H1 (cell line): ENCODE measurements around the gene GPR139. TPM values are rescaled to one million over a fixed set of nuclear protein-coding genes. Genes with fewer than 3 reads are reported as not detected.
A peak's percentile ranks its signal among the peaks of the same experiment; 100 is the strongest.

ENCODE experiments used
- EZH2 ChIP-seq: fragments of 200-600 bp; sonication (generic); IDR thresholded peaks from 2 replicates; pipeline ENCODE4 v1.7.1; 2012; ENCODE audit warnings: low read depth, mild to moderate bottlenecking, moderate library complexity, low read length, inconsistent platforms; ENCODE audit not compliant: severe bottlenecking
- GABPA ChIP-seq: IDR thresholded peaks from 2 replicates; pipeline ENCODE4 v1.6.1; 2011; ENCODE audit warnings: mild to moderate bottlenecking, low read length, moderate library complexity, borderline replicate concordance; ENCODE audit not compliant: insufficient read depth
- HDAC2 ChIP-seq, 2 experiments: fragments of 300-600 bp in 1 of 2; sonication (generic) in 1 of 2; IDR thresholded peaks; 2 replicates each; pipeline ENCODE4 v1.6.1; 2011 to 2012; ENCODE audit warnings: low read depth in 2 of 2, low read length in 2 of 2, mild to moderate bottlenecking in 2 of 2, moderate library complexity in 2 of 2, borderline replicate concordance in 1 of 2, inconsistent platforms in 1 of 2
- HDAC6 ChIP-seq: IDR thresholded peaks from one replicate; pipeline ENCODE4 v1.7.1; 2012; ENCODE audit warnings: low read depth, mild to moderate bottlenecking, inconsistent platforms, low read length, moderate library complexity
- KDM1A ChIP-seq: fragments of 200-600, 300-600 bp; sonication (generic); IDR thresholded peaks from 2 replicates; pipeline ENCODE4 v1.7.1; 2016; ENCODE audit warnings: mild to moderate bottlenecking, low read length, borderline replicate concordance
- MAX ChIP-seq: IDR thresholded peaks from 2 replicates; pipeline ENCODE4 v1.6.1; 2012; ENCODE audit warnings: inconsistent platforms
- RNF2 ChIP-seq: fragments of 200-900, 300-1000 bp; sonication (generic); IDR thresholded peaks from 2 replicates; pipeline ENCODE4 v1.7.1; 2016; ENCODE audit warnings: borderline replicate concordance, low read depth, mild to moderate bottlenecking, antibody characterized with exemption, low read length; ENCODE audit not compliant: poor library complexity, severe bottlenecking; ENCODE audit errors: missing control alignments
- SUZ12 ChIP-seq: fragments of 200-600 bp; sonication (generic); IDR thresholded peaks from 2 replicates; pipeline ENCODE4 v1.6.1; 2012; ENCODE audit warnings: mild to moderate bottlenecking, inconsistent platforms, low read length, moderate library complexity, mixed read lengths
- TBP ChIP-seq: IDR thresholded peaks from 2 replicates; pipeline ENCODE4 v1.6.1; 2011; ENCODE audit warnings: low read depth, low read length, improper control_type of control experiment
- TCF12 ChIP-seq: IDR thresholded peaks from 2 replicates; pipeline ENCODE4 v1.6.1; 2011; ENCODE audit warnings: low read depth, mild to moderate bottlenecking, low read length
- polyA plus RNA-seq, 7 experiments: library from polyadenylated mRNA; depleted of rRNA in 3 of 7; stranded (reverse) in 5 of 7; unstranded in 2 of 7; fragments of >200 nt in 5 of 7; fragments of 200-250 nt in 2 of 7; gene quantifications; 1 replicate in 5 of 7; 2 replicates in 1 of 7; 4 replicates in 1 of 7; pipeline versions ENCODE4 v1.2.1 to v1.2.3, GENCODE V29; 2011 to 2013; ENCODE audit warnings: missing spikeins in 2 of 7, mixed read lengths in 2 of 7
- total RNA-seq: library from RNA; stranded (reverse); fragmentation: NEBNext Ultra II Directional; extraction: Animal tissue kit (Norgen Biotek cat#: 25700); gene quantifications from 2 replicates; pipeline ENCODE4 v1.2.1, GENCODE V29; 2021

The GPR139 gene
- total and polyA plus RNA-seq, 2 of the 8 experiments (the other 6 are each of a cell fraction or from before 2014, with no cell fraction given): 0.84 to 2.2 TPM

- peak; percentile 42 for TF ChIP-seq RNF2
- 0 out of 4 replicates have a peak, but pooled peaks of 1 of the 2 experiments have one; percentile 64 for TF ChIP-seq HDAC2 (IDR thresholded peaks at IDR 0.05; ENCODE audit: borderline replicate concordance in 1 of 2, low read depth in 2 of 2, low read length in 2 of 2)
- TF ChIP-seq KDM1A: peak; percentile 51; the same call in 1 of the 2 replicates
- no peak for TF ChIP-seq TCF12
- TF ChIP-seq TBP: no peak; the same call in 1 of the 2 replicates
- peak; percentile 53 for TF ChIP-seq EZH2
- TF ChIP-seq HDAC6: no peak
- no peak for TF ChIP-seq SUZ12
- TF ChIP-seq MAX: peak; percentile 86
- TF ChIP-seq GABPA: no peak
These were observed at the start of gene GPR139 (continued) for GRCh38 chr16:20073203-20074098.
